Nephron progenitor cell (in vitro differentiated cells): ENCODE results near the gene CEP43.

Source experiments
- DNase-seq: peaks from one replicate; pipeline ENCODE4 v3.0.0; 2021
- H3K27ac Mint-ChIP-seq: 2 replicates; pipeline ENCODE4 v1.8.0; 2021; ENCODE audit warnings: mild to moderate bottlenecking, moderate library complexity, mixed read lengths
- H3K27me3 Mint-ChIP-seq: 2 replicates; pipeline ENCODE4 v1.8.0; 2021; ENCODE audit warnings: mild to moderate bottlenecking, low read depth, mixed read lengths; ENCODE audit not compliant: poor library complexity
- H3K36me3 Mint-ChIP-seq: 2 replicates; pipeline ENCODE4 v1.8.0; 2021; ENCODE audit warnings: low read depth, mixed read lengths
- H3K4me1 Mint-ChIP-seq: 2 replicates; pipeline ENCODE4 v1.8.0; 2021; ENCODE audit warnings: mixed read lengths
- H3K4me3 Mint-ChIP-seq: 2 replicates; pipeline ENCODE4 v1.8.0; 2021; ENCODE audit warnings: mild to moderate bottlenecking, moderate library complexity, mixed read lengths
- H3K9me3 Mint-ChIP-seq: 2 replicates; pipeline ENCODE4 v1.8.0; 2021; ENCODE audit warnings: mild to moderate bottlenecking, moderate library complexity, mixed read lengths
- CTCF ChIP-seq: fragments of 200-600 bp; sonication (generic); IDR thresholded peaks from 2 replicates; pipeline ENCODE4 v1.5.0; 2021; ENCODE audit warnings: antibody characterized with exemption

The CEP43 gene

DNA sequence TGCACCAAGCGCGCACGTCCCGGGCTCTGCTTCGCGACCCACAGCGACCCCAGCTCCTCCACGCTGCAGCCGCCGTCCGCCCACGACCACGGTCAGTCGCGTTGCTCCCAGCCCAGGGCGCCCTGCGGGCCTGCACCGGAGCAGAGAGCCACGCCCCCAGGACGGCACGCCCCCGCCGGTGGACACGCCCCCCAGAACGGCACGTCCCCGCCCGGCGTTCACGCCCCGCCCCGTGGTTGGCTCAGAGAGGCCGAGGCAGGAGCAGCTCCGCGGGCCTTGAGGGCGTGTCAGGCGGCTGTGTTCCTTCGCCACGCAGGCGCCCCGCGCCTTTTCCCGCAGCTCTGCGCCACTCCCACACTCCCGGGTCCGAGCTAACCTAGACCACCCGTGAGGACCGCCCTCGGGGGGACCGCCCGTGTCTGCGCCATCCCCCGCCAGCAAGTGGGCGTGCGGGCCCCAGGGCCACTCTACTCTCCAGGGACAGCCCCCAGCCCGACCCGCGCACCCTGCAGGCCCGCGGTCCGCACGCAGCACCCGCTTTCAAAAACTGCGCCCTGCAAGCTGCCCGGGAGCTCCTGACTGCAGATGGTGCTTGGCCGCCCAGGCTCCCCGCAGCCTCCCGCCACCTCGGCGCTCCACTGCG, 42.6 kb upstream of the CEP43 start, which contains the start of gene RNASET2:
TSS of gene RNASET2 (minus strand) at position 107 of the 643 bp plus-strand sequence. CDS start 368 bp downstream, outside the sequence.
- Mint-ChIP-seq H3K4me1 (peaks cover 60% of the 10 kb centered on the region), H3K27ac (no peak within 1 kb of the TSS), H3K36me3 (peaks cover 23% of the 10 kb centered on the region), H3K27me3 (peaks cover 18% of the 10 kb centered on the region), H3K4me3 (peak within 1 kb of the TSS; percentile 87), H3K9me3 (no peaks in the 10 kb centered on the region)
- no peak for TF ChIP-seq CTCF
- peak; percentile 100 for DNase-seq

DNA sequence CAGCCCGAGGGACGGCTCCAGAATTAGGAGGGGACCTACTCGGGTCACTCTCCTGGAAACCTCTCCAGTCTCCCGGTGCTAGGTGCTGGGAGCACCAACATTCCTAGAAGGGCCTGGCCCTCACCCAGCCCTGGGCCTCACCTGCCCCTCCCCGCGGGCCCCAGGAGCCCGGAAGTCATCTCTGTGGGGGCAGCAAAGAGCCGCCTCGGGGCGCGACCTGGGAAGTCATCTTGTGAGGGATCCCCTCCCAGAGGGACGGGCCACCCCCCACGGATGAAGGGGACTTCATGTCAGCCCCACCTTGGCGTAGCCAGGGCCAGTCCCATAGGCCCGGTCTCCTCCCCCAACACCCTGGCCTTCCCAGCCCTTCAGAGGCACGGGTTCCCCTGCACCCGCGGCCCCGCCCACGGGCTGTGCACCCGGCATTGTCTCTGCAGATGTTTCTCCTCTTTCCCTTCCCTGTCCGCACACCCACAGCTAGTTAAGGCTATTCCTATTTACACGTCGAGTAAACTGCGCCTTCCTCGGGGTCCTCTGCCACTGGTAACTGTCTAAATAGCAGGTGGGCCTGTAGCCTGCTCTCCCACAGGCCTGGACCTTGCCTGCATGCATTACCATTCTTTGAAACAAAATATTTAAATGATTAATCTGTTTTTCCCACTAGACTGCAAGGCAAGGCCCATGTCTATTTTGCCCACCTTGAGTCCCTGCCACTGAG, 42.0 kb upstream of the CEP43 start:
- no peak overlapping the region for H3K27ac Mint-ChIP-seq
- peak overlapping the region; percentile 87 for H3K4me3 Mint-ChIP-seq
- DNase-seq: peak; percentile 34
- TF ChIP-seq CTCF: no peak
- peaks cover 17% of the 10 kb centered on the region for H3K36me3 Mint-ChIP-seq
- peaks cover 18% of the 10 kb centered on the region for H3K27me3 Mint-ChIP-seq
- H3K9me3 Mint-ChIP-seq: peaks cover under 1% of the 10 kb centered on the region
- H3K4me1 Mint-ChIP-seq: peaks cover 60% of the 10 kb centered on the region

DNA sequence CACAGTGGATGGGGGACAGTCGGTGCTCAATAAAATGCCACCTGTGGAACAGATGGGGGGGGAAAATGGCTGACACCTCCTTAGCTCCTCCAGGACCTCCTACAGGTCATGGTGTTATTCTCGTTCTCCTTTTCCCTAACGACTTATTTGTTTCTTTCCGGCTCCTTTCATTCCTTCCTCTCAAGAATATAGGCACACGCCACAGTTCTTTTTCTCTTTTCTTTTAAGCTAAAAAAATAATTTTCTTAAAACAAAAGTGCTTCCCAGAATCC, 41.5 kb upstream of the CEP43 start:
- TF ChIP-seq CTCF: no peak
- peaks cover 57% of the 10 kb centered on the region for H3K4me1 Mint-ChIP-seq

DNA sequence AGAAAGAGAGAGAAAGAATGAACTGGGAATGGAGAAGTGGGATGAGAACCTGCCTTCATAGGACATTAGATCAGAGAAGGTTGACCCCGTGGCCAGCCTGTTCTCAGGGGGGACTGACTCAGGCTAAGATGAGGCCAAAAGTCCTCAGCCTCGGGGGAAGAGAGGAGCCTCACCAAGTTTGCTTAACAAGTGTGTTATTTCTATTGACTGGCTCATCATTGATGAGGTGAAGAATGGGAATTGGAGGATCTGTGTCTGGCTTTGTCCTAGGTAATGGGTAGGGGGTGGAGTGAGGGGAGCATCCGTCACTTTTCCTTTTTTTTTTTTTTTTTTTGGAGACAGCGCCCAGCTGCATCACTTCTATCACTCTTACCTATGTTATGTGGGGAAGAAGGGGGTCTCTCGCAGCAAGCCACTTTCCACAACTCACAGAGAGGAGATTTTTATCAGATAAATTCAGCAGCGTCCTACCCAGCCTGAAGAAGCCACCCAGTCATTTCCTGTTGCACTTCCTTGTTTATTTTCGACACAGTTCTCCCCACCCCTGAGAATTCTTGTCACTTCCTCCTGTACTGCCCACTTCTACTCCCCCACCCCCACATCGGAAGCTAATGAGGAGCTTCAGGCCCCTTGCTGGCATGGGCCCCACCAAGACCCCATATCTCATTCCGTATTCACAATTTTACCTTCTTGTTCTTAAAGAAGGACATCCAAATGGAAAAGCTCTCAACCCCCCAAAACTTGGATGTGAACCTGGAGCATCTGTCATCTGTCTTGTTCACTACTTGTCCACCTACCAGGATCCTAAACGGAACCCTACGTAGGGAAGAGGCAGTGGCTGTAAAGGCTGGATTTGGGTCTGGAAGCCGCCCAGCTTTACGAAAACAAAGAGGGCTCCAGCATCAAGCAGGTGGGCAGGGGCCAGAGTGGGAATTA, 40.0 kb upstream of the CEP43 start:
- peak overlapping the region; percentile 80 for H3K27ac Mint-ChIP-seq

More for the DNA sequence above, 41.5 kb upstream of the CEP43 start:
- no peak for DNase-seq
- peak overlapping the region; percentile 87 for H3K4me3 Mint-ChIP-seq
- peaks cover 17% of the 10 kb centered on the region for H3K36me3 Mint-ChIP-seq
- peaks cover 18% of the 10 kb centered on the region for H3K27me3 Mint-ChIP-seq
- no peak overlapping the region for H3K27ac Mint-ChIP-seq
- H3K9me3 Mint-ChIP-seq: peaks cover 5% of the 10 kb centered on the region

More for the DNA sequence above, 40.0 kb upstream of the CEP43 start:
- peaks cover 20% of the 10 kb centered on the region for H3K9me3 Mint-ChIP-seq
- peaks cover 17% of the 10 kb centered on the region for H3K36me3 Mint-ChIP-seq
- peaks cover 44% of the 10 kb centered on the region for H3K4me1 Mint-ChIP-seq
- no peak for DNase-seq
- TF ChIP-seq CTCF: no peak
- H3K27me3 Mint-ChIP-seq: peaks cover 19% of the 10 kb centered on the region
- no peak overlapping the region for H3K4me3 Mint-ChIP-seq
